Measurements from ENCODE around the gene ACTRT3.

ACTRT3 gene

GRCh38 chr3:169769287-169770181, at the start of gene ACTRT3:
ACTRT3 (minus strand) TSS chr3:169769561; CDS start chr3:169769520, 41 bp downstream.
- peak; percentile 61 for DNase-seq

GRCh38 chr3:169818316-169818715, 49.0 kb upstream of the ACTRT3 start:
- no peak for DNase-seq

GRCh38 chr3:169815590-169816150, 46.3 kb upstream of the ACTRT3 start:
- no peak for DNase-seq

GRCh38 chr3:169813757-169814517, 44.6 kb upstream of the ACTRT3 start:
- peak; percentile 76 for DNase-seq

- DNase-seq, result no peak
Measured at GRCh38 chr3:169813278-169813677, 43.9 kb upstream of the ACTRT3 start.

GRCh38 chr3:169812332-169813235, 43.2 kb upstream of the ACTRT3 start, which contains the start of the genes LRRC34 and LRRIQ4:
LRRC34 (minus strand) TSS chr3:169812904; CDS start chr3:169812548, 356 bp downstream.
LRRIQ4 (plus strand) TSS chr3:169812870; CDS start chr3:169821922, 9,052 bp downstream.
- peak; percentile 66 for DNase-seq

GRCh38 chr3:169811631-169812331, 42.4 kb upstream of the ACTRT3 start:
- DNase-seq, result no peak

GRCh38 chr3:169809230-169809795, 40.0 kb upstream of the ACTRT3 start:
- no peak for DNase-seq

GRCh38 chr3:169804681-169805080, 35.3 kb upstream of the ACTRT3 start:
- DNase-seq, result no peak

GRCh38 chr3:169792359-169792758, 23.0 kb upstream of the ACTRT3 start:
- no peak for DNase-seq

- DNase-seq, result no peak
Measured at GRCh38 chr3:169790687-169791429, 21.5 kb upstream of the ACTRT3 start.

GRCh38 chr3:169790219-169790618, 20.9 kb upstream of the ACTRT3 start:
- no peak for DNase-seq

- no peak for DNase-seq
Measured at GRCh38 chr3:169787791-169788190, 18.4 kb upstream of the ACTRT3 start.

- DNase-seq, result no peak
Measured at GRCh38 chr3:169787120-169787519, 17.8 kb upstream of the ACTRT3 start.

GRCh38 chr3:169781209-169781855, 12.0 kb upstream of the ACTRT3 start:
- DNase-seq, result no peak

GRCh38 chr3:169780742-169781141, 11.4 kb upstream of the ACTRT3 start:
- no peak for DNase-seq

GRCh38 chr3:169777822-169778221, 8.5 kb upstream of the ACTRT3 start:
- no peak for DNase-seq

GRCh38 chr3:169774186-169774585, 4.8 kb upstream of the ACTRT3 start:
- DNase-seq, result no peak

- peak; percentile 91 for DNase-seq
Measured at GRCh38 chr3:169772897-169773816, 3.8 kb upstream of the ACTRT3 start, which contains the start of gene MYNN. MYNN (plus strand) TSS chr3:169773396; CDS start chr3:169774296, 900 bp downstream.

Data from activated naive CD4-positive, alpha-beta T cell treated with anti-CD3 and anti-CD28 coated beads, Interleukin-2, amount 50 U/mL, for 16 hours (primary cell).